Measurements from ENCODE around the gene HDGF.

- TF ChIP-seq CTCF (IDR thresholded peaks at IDR 0.05) (no peak), POLR2A (IDR thresholded peaks at IDR 0.05) (no peak)
These were observed 1.2 kb downstream of the HDGF start for GRCh38 chr1:156750191-156750672.
